Hepatocyte (in vitro differentiated cells): ENCODE results near the gene PSMG3. TPM values are rescaled to one million over a fixed set of nuclear protein-coding genes. Genes with fewer than 3 reads are reported as not detected.

Source experiments
- DNase-seq: peaks from one replicate; pipeline ENCODE4 v3.0.0-alpha.2; 2016; ENCODE audit warnings: low spot score
- H2AFZ ChIP-seq: fragments of 200-600 bp; sonication (generic); 2 replicates; pipeline ENCODE4 v1.6.0; 2016; ENCODE audit warnings: antibody characterized with exemption, mild to moderate bottlenecking
- H3K27ac ChIP-seq: fragments of 200-600 bp; sonication (generic); 2 replicates; pipeline ENCODE4 v1.5.1; 2016; ENCODE audit warnings: mild to moderate bottlenecking
- H3K27me3 ChIP-seq: fragments of 200-600 bp; sonication (generic); 2 replicates; pipeline ENCODE4 v1.6.1; 2016
- H3K36me3 ChIP-seq: fragments of 200-600 bp; sonication (generic); replicated peaks from 2 replicates; pipeline ENCODE4 v1.5.1; 2016; ENCODE audit warnings: low read depth; ENCODE audit not compliant: insufficient read depth
- H3K4me1 ChIP-seq: fragments of 200-600 bp; sonication (generic); 2 replicates; pipeline ENCODE4 v1.5.1; 2016; ENCODE audit warnings: mild to moderate bottlenecking, moderate library complexity; ENCODE audit not compliant: insufficient read depth
- H3K4me2 ChIP-seq: fragments of 200-600 bp; sonication (generic); 2 replicates; pipeline ENCODE4 v1.6.0; 2016
- H3K4me3 ChIP-seq: fragments of 200-600 bp; sonication (generic); 2 replicates; pipeline ENCODE4 v1.5.1; 2016; ENCODE audit warnings: mild to moderate bottlenecking
- H3K79me2 ChIP-seq: fragments of 200-600 bp; sonication (generic); 2 replicates; pipeline ENCODE4 v1.6.0; 2017; ENCODE audit warnings: mild to moderate bottlenecking
- H3K9me2 ChIP-seq: fragments of 200-600 bp; sonication (generic); replicated peaks from 2 replicates; pipeline ENCODE4 v1.6.0; 2017; ENCODE audit warnings: mild to moderate bottlenecking; ENCODE audit not compliant: insufficient read depth
- H3K9me3 ChIP-seq: fragments of 200-600 bp; sonication (generic); 2 replicates; pipeline ENCODE4 v1.5.1; 2016; ENCODE audit warnings: low read depth, mild to moderate bottlenecking
- H4K20me1 ChIP-seq: fragments of 200-600 bp; sonication (generic); 2 replicates; pipeline ENCODE4 v1.6.0; 2016; ENCODE audit warnings: mild to moderate bottlenecking; ENCODE audit not compliant: insufficient read depth, poor library complexity, severe bottlenecking
- CTCF ChIP-seq: fragments of 200-600 bp; sonication (generic); IDR thresholded peaks from 2 replicates; pipeline ENCODE4 v1.5.1; 2016; ENCODE audit warnings: antibody characterized with exemption, mild to moderate bottlenecking; ENCODE audit not compliant: poor library complexity
- EZH2 ChIP-seq: fragments of 200-600 bp; sonication (generic); IDR thresholded peaks from 2 replicates; pipeline ENCODE4 v1.6.1; 2016; ENCODE audit warnings: antibody characterized with exemption, mild to moderate bottlenecking, borderline replicate concordance
- EZH2phosphoT487 ChIP-seq: fragments of 200-600 bp; sonication (generic); IDR thresholded peaks from one replicate; pipeline ENCODE4 v1.6.1; 2018; ENCODE audit warnings: antibody characterized with exemption, mild to moderate bottlenecking, low read depth, moderate library complexity; ENCODE audit not compliant: unreplicated experiment, severe bottlenecking
- WGBS: methylation state at CpG from one replicate; pipeline ENCODE4 v1.1.6; 2016; ENCODE audit warnings: low lambda C conversion rate; ENCODE audit errors: missing lambda C conversion rate; 5-methylcytosine and 5-hydroxymethylcytosine counted together
- polyA plus RNA-seq: library from polyadenylated mRNA; unstranded; fragments of >200 nt; fragmentation: Nextera tagmentation; extraction: Ambion mirVana; gene quantifications from 2 replicates; pipeline ENCODE4 v1.2.1, GENCODE V29; 2016
- total RNA-seq: library from RNA; depleted of rRNA; stranded (reverse); fragments of >200 nt; gene quantifications from 2 replicates; pipeline ENCODE4 v1.2.3, GENCODE V29; 2014

Gene PSMG3
- total and polyA plus RNA-seq, 2 experiments from 2014 or later = 42.7 to 44.8 TPM

GRCh38 chr7:1587738-1588137 lies 17.9 kb upstream of the PSMG3 start:
- Histone ChIP-seq H3K4me3 (no peak overlapping the region), H3K4me2 (no peak overlapping the region), H3K79me2 (no peaks in the 10 kb centered on the region), H3K27me3 (peaks cover 7% of the 10 kb centered on the region), H3K9me2 (no peaks in the 10 kb centered on the region), H2AFZ (no peak overlapping the region), H3K27ac (no peak overlapping the region), H3K9me3 (no peaks in the 10 kb centered on the region), H4K20me1 (no peaks in the 10 kb centered on the region), H3K4me1 (no peaks in the 10 kb centered on the region), H3K36me3 (no peaks in the 10 kb centered on the region)
- 88% methylated on average over 12 of the region's 12 CpGs for WGBS
- DNase-seq = no peak
- TF ChIP-seq EZH2 (no peak), EZH2phosphoT487 (no peak), CTCF (no peak)

GRCh38 chr7:1586827-1587705 lies 17.2 kb upstream of the PSMG3 start:
- Histone ChIP-seq H4K20me1 (no peaks in the 10 kb centered on the region), H3K27ac (no peak overlapping the region), H3K36me3 (no peaks in the 10 kb centered on the region), H3K4me1 (no peaks in the 10 kb centered on the region), H3K9me3 (no peaks in the 10 kb centered on the region), H3K4me3 (no peak overlapping the region), H2AFZ (no peak overlapping the region), H3K4me2 (no peak overlapping the region), H3K79me2 (no peaks in the 10 kb centered on the region), H3K27me3 (peaks cover 4% of the 10 kb centered on the region), H3K9me2 (no peaks in the 10 kb centered on the region)
- 90% methylated on average over 40 of the region's 42 CpGs for WGBS
- no peak for DNase-seq
- TF ChIP-seq EZH2 (no peak), CTCF (no peak), EZH2phosphoT487 (no peak)

GRCh38 chr7:1586126-1586826 lies 16.4 kb upstream of the PSMG3 start:
- Histone ChIP-seq H3K4me2 (no peak overlapping the region), H3K4me3 (no peak overlapping the region), H3K27ac (no peak overlapping the region), H3K27me3 (no peaks in the 10 kb centered on the region), H2AFZ (no peak overlapping the region), H3K4me1 (no peaks in the 10 kb centered on the region), H4K20me1 (no peaks in the 10 kb centered on the region), H3K9me2 (no peaks in the 10 kb centered on the region), H3K36me3 (no peaks in the 10 kb centered on the region), H3K79me2 (no peaks in the 10 kb centered on the region), H3K9me3 (no peaks in the 10 kb centered on the region)
- WGBS = 90% methylated on average over 22 of the region's 34 CpGs
- TF ChIP-seq EZH2phosphoT487 = no peak
- TF ChIP-seq EZH2 = no peak
- TF ChIP-seq CTCF = no peak
- DNase-seq = no peak
